Glutamatergic neuron (in vitro differentiated cells): Measurements from ENCODE around the gene CTXND1. TPM values are rescaled to one million over a fixed set of nuclear protein-coding genes. Genes with fewer than 3 reads are reported as not detected.
A peak's percentile ranks its signal among the peaks of the same experiment; 100 is the strongest.

Experiments used
- DNase-seq: peaks from one replicate; pipeline ENCODE4 v3.0.0; 2022
- H3K27ac Mint-ChIP-seq: one replicate; pipeline ENCODE4 v1.8.0; 2020; ENCODE audit warnings: mild to moderate bottlenecking, mixed read lengths, inconsistent platforms; ENCODE audit not compliant: unreplicated experiment
- H3K27me3 Mint-ChIP-seq: one replicate; pipeline ENCODE4 v1.8.0; 2020; ENCODE audit warnings: mild to moderate bottlenecking, moderate library complexity, mixed read lengths, inconsistent platforms; ENCODE audit not compliant: unreplicated experiment
- H3K36me3 Mint-ChIP-seq: one replicate; pipeline ENCODE4 v1.8.0; 2020; ENCODE audit warnings: mild to moderate bottlenecking, mixed read lengths, inconsistent platforms; ENCODE audit not compliant: unreplicated experiment
- H3K4me1 Mint-ChIP-seq: one replicate; pipeline ENCODE4 v1.8.0; 2020; ENCODE audit warnings: mild to moderate bottlenecking, low read depth, mixed read lengths, inconsistent platforms; ENCODE audit not compliant: unreplicated experiment
- H3K4me3 Mint-ChIP-seq: one replicate; pipeline ENCODE4 v1.8.0; 2020; ENCODE audit warnings: mild to moderate bottlenecking, mixed read lengths, inconsistent platforms; ENCODE audit not compliant: unreplicated experiment
- H3K9me3 Mint-ChIP-seq: one replicate; pipeline ENCODE4 v1.8.0; 2020; ENCODE audit warnings: mild to moderate bottlenecking, moderate library complexity, mixed read lengths, inconsistent platforms; ENCODE audit not compliant: unreplicated experiment
- total RNA-seq: library from RNA; stranded (reverse); fragmentation: NEBNext Ultra II Directional; extraction: Animal tissue kit (Norgen Biotek cat#: 25700); gene quantifications from one replicate; pipeline ENCODE4 v1.2.1, GENCODE V29; 2021; ENCODE audit not compliant: unreplicated experiment
- TF ChIP-seq, protein P1 (sequence below): fragments of 200-600 bp; sonication (generic); IDR thresholded peaks from one replicate; pipeline ENCODE4 v1.5.0; 2021; ENCODE audit not compliant: partially characterized antibody, unreplicated experiment

The CTXND1 gene
- total RNA-seq, 1 donor from 2014 or later = 0.39 TPM

DNA sequence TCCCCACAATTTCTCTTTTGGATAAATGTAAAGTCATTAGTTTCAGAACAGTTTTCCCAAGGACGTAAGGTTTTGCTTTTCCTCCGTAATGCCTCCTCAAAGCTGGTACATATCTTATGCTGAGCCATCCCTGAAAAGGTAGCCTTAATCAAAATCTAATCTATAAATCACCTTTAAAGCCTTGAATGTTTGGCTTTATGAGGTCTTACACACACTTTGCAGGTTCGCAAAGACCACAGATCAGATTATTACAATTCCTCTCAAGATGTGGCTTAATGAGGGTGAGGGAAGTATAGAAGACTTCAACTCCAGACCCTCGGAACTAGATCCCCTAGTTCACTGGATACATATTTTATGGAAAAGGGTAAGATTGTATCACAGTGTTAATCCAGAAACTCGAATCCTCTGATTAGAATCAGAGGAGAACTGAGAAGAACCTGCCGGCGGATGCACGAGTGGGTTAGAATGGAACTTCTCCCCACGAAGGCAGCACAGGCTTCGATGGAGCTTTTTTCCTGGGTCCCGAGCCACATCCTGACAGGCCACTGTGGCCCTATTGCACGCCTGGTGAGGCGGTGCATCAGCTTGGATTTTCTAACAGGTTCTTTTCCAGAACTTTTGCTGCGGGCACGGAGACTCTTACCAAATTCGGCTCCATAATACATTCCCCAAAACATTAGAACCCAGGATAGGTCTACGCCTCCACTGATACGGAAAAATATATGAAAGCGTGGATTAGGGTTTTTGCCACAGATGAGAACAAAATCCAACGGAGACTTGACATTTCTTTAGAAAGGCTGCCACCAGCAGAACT, 1.2 kb downstream of the CTXND1 start:
- H3K27me3 Mint-ChIP-seq = peaks cover 2% of the 10 kb centered on the region
- H3K4me3 Mint-ChIP-seq = peak overlapping the region; percentile 79
- DNase-seq = no peak

DNA sequence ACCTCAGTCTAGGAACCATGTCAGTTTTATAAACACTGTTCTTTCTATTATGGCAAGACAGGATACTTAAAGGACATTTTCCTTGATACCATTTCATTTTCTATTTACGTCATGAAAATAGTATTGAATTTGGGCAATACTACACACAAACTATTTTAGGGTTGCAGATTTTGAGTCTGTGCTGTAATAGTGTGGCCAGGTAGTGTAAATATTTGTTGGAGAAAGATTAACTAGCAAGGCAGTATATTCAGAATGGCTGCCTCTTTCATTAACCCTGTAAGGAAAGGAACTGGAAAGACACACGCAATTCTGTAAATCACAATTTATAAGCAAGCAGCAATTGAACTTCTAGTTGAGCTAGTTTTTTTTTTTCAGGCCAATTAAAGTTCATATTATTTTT, 2.0 kb downstream of the CTXND1 start:
- no peak for DNase-seq
- TF ChIP-seq, protein P1, sequence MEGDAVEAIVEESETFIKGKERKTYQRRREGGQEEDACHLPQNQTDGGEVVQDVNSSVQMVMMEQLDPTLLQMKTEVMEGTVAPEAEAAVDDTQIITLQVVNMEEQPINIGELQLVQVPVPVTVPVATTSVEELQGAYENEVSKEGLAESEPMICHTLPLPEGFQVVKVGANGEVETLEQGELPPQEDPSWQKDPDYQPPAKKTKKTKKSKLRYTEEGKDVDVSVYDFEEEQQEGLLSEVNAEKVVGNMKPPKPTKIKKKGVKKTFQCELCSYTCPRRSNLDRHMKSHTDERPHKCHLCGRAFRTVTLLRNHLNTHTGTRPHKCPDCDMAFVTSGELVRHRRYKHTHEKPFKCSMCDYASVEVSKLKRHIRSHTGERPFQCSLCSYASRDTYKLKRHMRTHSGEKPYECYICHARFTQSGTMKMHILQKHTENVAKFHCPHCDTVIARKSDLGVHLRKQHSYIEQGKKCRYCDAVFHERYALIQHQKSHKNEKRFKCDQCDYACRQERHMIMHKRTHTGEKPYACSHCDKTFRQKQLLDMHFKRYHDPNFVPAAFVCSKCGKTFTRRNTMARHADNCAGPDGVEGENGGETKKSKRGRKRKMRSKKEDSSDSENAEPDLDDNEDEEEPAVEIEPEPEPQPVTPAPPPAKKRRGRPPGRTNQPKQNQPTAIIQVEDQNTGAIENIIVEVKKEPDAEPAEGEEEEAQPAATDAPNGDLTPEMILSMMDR = no peak
- peaks cover 2% of the 10 kb centered on the region for H3K27me3 Mint-ChIP-seq
- no peak overlapping the region for H3K27ac Mint-ChIP-seq
- no peaks in the 10 kb centered on the region for H3K36me3 Mint-ChIP-seq
- peaks cover 2% of the 10 kb centered on the region for H3K4me1 Mint-ChIP-seq
- H3K9me3 Mint-ChIP-seq = peaks cover 2% of the 10 kb centered on the region
- no peak overlapping the region for H3K4me3 Mint-ChIP-seq

More for the DNA sequence above, 1.2 kb downstream of the CTXND1 start:
- Mint-ChIP-seq H3K4me1 (peaks cover 2% of the 10 kb centered on the region), H3K36me3 (no peaks in the 10 kb centered on the region), H3K27ac (no peak overlapping the region), H3K9me3 (peaks cover 2% of the 10 kb centered on the region)
- TF ChIP-seq, protein P1 = no peak

DNA sequence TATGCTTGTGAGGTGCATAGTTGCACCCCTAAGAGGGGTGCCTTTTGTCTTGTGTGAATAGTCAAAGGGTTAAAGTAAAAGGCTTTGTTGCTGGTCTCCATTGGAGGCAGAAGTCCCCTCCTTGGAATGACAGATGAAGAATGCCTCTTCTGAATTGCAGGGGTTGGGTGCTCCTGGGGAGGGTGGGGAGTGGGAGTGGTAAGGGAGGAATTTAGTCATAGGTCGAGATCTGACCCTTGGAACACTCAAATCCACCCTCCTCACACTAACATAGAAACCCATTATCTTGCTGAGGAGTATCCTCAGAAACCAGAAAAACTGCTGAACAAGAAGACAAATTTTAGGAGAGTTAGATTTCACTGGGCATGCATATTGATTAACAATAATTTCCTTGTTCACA, 4.7 kb downstream of the CTXND1 start:
- Mint-ChIP-seq H3K27me3 (peaks cover 2% of the 10 kb centered on the region), H3K4me3 (no peak overlapping the region), H3K9me3 (peaks cover 2% of the 10 kb centered on the region), H3K36me3 (no peaks in the 10 kb centered on the region), H3K4me1 (peaks cover 2% of the 10 kb centered on the region), H3K27ac (no peak overlapping the region)
- TF ChIP-seq, protein P1 = no peak
- no peak for DNase-seq

DNA sequence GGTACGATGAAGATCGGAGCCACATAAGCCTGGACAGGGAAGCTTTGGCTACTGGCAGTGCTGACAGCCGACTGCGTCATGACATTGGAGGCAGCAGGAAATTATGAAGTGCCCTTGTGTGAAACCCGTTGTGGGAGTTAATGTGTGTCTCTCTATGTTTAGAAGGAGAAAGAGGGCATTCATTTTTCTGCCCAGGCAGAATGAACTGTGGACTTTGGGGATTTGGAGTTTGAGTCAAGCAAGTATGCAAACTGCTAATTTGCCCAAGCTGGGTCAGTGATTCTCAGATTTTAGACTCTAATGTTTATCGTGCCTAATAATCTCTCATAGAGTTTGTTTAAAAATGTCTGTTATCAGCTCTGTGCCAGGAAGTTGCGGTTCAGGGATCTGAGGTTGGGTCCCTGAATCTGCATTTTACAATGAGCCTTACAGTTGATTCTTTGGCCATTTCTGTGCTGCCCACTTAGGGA, 5.6 kb downstream of the CTXND1 start:
- Mint-ChIP-seq H3K4me3 (no peak overlapping the region), H3K36me3 (no peaks in the 10 kb centered on the region), H3K9me3 (no peaks in the 10 kb centered on the region), H3K27me3 (peaks cover 2% of the 10 kb centered on the region), H3K4me1 (peaks cover 3% of the 10 kb centered on the region), H3K27ac (no peak overlapping the region)
- DNase-seq = no peak
- TF ChIP-seq, protein P1 = no peak

DNA sequence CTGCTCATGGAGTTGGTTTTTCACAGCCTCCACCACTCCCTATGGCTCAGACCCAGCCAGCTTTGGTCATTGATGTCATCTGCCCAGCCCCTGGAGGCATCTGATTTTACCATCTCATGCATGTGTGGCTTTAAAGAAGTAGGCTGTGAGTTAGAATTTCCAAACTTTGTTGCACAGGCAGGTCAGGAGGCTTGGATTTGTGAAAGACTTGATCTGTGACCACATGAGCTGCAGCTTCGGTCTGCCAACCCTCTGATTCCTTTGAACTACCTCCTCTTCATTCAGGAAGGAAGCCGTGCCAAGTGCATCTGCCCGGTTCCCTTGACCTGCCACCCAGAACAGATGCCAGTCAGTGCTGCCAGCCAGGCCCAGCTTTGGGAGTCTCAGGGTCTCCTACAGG, 9.2 kb downstream of the CTXND1 start:
- peaks cover 3% of the 10 kb centered on the region for H3K4me1 Mint-ChIP-seq
- no peak overlapping the region for H3K27ac Mint-ChIP-seq
- no peak overlapping the region for H3K4me3 Mint-ChIP-seq
- H3K9me3 Mint-ChIP-seq = no peaks in the 10 kb centered on the region
- no peaks in the 10 kb centered on the region for H3K36me3 Mint-ChIP-seq
- TF ChIP-seq, protein P1 = no peak
- no peaks in the 10 kb centered on the region for H3K27me3 Mint-ChIP-seq
- no peak for DNase-seq
